ENCODE data around the gene MEF2C.

MEF2C gene

DNA sequence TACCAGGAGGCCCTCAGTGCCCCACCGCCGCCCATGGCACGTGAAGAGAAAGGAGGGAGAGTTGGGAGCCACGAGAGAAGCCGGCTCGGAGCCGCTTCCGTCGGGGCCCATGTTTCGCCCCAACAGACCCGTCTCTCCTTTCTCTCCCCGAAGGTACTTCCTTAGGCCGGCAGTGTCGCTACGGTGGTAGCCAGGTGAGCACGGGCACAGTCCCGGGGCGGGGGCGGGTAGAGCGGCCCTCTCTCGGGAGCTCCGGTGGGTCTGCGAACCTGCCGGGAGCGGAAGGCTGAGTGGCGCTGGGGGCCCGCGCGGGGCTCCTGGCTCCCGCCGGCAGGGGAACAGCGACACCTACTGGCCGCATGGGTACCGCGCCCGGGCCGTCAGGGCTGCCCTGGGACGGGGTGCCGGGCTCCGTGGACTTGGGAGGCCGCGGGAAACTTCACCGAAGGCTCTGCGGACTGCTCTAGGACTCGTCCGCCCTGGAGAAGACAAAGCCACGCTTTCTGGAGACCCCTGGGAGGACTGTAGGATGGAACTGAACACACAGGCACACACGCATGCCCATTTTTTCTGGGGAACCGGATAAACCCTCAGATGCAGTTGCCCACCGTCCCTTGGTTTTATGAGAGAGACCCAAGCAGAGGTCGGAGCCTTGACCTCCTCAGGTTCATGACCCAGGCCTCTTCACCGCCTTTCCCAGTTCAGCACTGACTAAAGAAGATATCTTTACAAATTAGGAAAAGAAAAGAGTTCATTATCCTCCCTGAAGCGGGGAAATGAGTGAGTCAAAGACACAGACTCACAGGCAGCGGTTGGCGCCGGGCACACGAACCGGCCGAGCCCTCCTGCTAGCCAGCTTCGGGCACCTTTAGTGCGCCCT lies 202.5 kb downstream of the MEF2C start:
- peak; percentile 49 for FAIRE-seq
- DNase-seq (ENCODE audit: insufficient read length, low spot score), result peak; percentile 73

- FAIRE-seq, result no peak
- DNase-seq (ENCODE audit: insufficient read length, low spot score), result no peak
Measured at GRCh38 chr5:88679638-88680037, 203.3 kb downstream of the MEF2C start.

- DNase-seq (ENCODE audit: insufficient read length, low spot score) (no peak), FAIRE-seq (peak; percentile 14)
Measured at GRCh38 chr5:88678770-88679381, 204.1 kb downstream of the MEF2C start.

DNA sequence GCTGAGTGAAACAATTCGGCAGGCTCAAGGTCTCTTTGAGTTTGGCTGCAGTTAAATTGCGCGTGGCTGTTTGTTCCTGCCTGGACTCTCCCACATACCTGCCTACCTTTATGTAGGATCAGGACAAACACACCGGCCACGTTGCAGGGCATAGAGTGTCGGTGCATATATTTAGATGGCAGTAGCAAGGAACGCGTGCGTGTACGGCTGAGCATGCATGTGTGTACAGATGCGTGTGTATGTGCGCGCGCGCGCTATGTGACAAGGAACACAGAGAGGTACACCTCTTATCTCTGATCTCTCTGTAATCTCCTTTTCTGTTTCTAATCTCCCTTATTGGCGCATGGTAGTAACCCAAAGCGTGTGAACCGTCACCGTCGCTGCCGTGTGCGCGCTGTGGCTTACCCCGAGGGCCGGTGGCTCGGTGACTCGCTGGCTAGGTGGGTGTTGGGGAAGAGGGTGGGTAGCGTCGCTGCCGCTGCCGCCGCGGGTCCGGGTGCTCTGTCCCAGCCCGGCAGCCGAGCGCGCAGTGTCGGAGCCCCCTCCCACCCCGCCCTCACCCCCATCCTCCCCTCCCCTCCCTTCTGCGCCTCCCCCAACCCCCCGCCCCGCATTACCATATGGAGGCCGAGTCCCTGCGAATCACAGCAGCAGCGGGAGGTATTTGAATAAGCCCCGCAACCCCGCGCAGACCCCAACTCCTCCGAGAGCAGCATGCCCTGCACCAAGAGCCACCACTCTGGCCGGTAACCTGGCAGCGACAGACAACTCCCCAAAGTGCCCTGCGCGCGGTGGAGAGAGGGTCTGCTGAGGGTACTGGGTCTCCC lies 204.8 kb downstream of the MEF2C start:
- FAIRE-seq (no peak), DNase-seq (ENCODE audit: insufficient read length, low spot score) (no peak)

DNA sequence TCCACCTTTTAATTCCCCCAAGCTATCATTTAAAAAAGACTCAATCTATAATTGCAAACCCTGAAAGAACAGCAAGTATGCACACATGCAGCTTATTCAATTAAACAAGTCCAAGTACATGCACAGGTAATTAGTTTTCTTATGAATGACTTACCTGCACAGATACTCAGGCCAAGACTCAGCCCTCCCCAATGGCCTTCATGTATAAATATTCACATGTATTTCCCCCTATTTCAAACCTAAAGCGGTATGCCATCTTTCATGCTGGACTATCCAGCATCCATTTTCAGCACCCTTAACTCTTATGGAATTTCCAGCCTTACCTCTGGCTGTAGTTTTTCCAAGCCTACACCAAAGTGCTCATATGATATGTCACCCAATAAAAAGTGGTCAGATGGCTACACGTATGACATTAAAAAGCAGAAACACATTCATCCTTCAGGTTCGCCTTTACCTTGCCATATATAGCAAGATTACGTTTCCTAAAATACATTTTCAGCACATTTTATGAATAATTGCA lies 205.5 kb downstream of the MEF2C start:
- FAIRE-seq (no peak), DNase-seq (ENCODE audit: insufficient read length, low spot score) (no peak)

GRCh38 chr5:88676637-88677375 lies 206.2 kb downstream of the MEF2C start:
- no peak for FAIRE-seq

DNA sequence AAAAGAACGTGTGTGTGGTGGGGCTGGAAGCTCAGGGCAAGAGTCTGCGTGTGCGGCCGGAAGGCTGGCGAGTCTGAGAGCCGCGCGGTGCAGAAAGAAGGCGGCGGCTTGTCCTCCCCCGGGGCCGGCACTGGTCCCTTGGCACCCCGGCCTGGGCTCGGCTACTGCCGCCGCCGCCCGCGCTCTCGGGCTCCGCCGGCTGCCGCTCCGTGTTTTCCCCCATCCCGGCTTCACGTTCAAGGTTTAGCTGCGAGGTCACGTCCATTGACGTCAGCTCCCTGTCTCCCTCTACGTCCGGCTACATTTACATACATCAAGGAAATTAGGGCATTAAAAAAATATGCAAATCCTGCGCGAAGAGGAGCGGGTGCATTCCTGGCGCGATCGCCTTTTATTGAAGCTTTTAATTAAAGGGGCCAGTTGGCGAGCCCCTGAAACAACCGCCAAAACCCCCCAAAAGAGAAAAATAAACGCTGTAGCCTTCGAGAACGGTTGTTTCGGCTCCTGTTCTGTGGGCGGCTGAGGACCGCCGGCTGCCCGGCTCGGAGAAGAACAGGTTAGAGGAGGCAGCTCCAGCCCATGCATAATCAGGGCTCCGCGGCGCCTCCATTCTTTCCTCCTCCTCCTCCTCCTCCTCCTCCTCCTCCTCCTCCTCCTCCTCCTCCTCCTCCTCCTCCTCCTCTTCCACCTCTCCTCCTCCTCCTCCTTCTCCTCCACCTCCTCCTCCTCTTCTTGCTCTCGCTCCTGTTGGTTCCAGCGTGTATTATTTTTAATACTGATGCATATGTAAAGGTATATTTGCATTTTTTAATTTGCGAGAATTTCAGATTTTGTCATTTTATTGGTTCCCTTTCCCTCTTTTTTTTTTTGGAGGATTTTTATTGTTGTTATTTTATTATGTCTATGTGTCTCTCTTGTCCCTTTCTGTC lies 207.0 kb downstream of the MEF2C start:
- DNase-seq (ENCODE audit: insufficient read length, low spot score) (no peak), FAIRE-seq (peak; percentile 69)

More at GRCh38 chr5:88676637-88677375, 206.2 kb downstream of the MEF2C start:
- DNase-seq (ENCODE audit: insufficient read length, low spot score), result no peak

- DNase-seq (ENCODE audit: insufficient read length, low spot score), result no peak
- peak; percentile 47 for FAIRE-seq
Measured at GRCh38 chr5:88675168-88675707, 207.7 kb downstream of the MEF2C start.

- FAIRE-seq, result peak; percentile 45
- DNase-seq (ENCODE audit: insufficient read length, low spot score), result no peak
Measured at GRCh38 chr5:88674356-88675167, 208.4 kb downstream of the MEF2C start.

- peak; percentile 35 for FAIRE-seq
- DNase-seq (ENCODE audit: insufficient read length, low spot score), result no peak
Measured at GRCh38 chr5:88673253-88674105, 209.5 kb downstream of the MEF2C start.

DNA sequence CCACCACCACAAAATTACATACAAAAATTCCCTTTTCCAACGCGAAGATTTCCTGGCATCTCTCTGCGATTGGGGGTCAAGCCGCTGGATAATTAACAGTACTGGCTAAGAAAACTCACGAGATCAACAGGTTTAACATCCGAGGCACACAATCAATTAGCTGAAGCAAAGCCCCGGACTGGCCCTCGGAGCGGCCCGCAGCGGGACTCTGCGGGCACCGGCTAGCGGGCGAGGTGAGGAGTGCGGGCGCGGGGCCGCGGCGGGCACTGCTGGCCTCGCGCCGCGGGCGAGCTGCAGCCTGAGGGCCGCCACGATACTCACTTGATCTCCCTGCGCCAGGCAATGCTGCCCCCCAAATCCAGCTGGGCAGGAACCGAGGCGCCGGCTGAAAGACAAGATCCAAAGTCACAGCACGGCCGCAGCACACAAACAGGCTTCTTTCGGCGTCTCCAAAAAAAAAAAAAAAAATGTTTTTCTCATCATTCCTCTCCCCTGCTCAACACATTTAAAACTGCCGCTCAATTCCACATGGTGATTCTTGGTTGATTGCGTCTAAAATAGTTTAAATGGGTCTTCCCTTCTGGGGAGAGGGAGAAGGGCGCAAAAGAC lies 210.2 kb downstream of the MEF2C start:
- no peak for DNase-seq (ENCODE audit: insufficient read length, low spot score)
- FAIRE-seq, result no peak

- no peak for DNase-seq (ENCODE audit: insufficient read length, low spot score)
- peak; percentile 49 for FAIRE-seq
Measured at GRCh38 chr5:88671505-88672499, 211.2 kb downstream of the MEF2C start.

- DNase-seq (ENCODE audit: insufficient read length, low spot score) (no peak), FAIRE-seq (no peak)
Measured at GRCh38 chr5:88671106-88671504, 211.9 kb downstream of the MEF2C start.

DNA sequence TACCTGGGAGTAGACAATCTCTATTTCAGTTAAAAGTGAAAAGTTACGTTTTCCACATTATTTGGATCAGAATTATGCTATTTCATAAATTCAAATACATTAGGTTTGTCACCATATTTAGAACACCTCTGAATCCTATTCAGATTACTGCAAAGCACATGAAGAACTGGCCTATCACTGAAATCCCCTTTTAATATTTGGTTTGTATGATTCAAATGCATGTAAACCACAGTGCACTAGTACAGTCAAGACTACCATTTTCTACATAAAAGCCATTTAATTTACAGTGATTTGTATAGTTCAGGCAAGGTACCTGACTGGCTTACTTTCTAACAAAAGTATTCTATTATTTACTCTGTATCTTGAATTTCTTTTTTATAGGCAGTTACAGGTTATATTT lies 212.5 kb downstream of the MEF2C start:
- no peak for FAIRE-seq
- no peak for DNase-seq (ENCODE audit: insufficient read length, low spot score)

DNA sequence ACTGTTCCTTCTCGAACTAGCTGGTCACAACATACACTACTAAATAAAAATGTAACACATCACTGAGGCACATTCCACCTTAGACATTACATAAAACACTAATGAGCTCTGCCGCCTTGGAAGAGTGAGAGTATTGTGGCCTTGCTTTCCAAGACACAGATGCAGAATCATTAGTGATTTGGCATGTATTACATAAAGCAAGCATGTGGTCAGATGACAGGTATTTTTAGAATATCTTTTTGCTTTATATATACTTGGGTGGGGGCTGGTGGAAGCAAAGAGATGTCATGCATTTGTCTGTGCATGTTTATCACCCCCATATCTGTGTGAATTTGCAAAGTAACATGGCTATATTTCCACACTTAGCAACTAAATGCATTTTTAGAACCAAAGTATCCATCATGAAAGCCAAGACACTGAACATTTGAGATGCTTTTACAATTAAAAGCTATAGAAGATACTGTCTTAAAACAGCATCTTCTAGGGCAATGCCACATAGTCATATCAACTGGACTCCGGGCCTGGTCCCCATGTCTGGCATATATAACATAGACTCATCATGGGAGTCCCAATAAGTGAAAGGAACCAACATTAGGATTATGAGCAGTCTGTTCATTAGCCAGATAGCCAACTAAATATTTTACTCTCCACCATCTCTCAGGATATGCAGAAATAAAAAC lies 213.5 kb downstream of the MEF2C start:
- FAIRE-seq (no peak), DNase-seq (ENCODE audit: insufficient read length, low spot score) (no peak)
